Tibial nerve (tissue), 3 donors: ENCODE measurements around the gene NUDT4B.
"Not testable (repeated sequence)": the region's sequence is repeated elsewhere in the genome, so short reads cannot be mapped to it uniquely, and the experiment has no call there.

Source experiments
- POLR2A ChIP-seq, 2 donors: fragments of 450-650 bp; IDR thresholded peaks; one replicate each; pipeline ENCODE4 v1.6.1; 2017; ENCODE audit warnings: antibody characterized with exemption in 2 of 2, mild to moderate bottlenecking in 2 of 2, moderate library complexity in 2 of 2
- TF ChIP-seq, protein P1 (sequence below), 5 experiments: fragments of 200-600 bp in 3 of 5; fragments of 450-650 bp in 2 of 5; sonication (generic) in 3 of 5; IDR thresholded peaks; one replicate each; pipeline ENCODE4 v1.5.1; 2016 to 2019; ENCODE audit warnings: antibody characterized with exemption in 5 of 5, mild to moderate bottlenecking in 3 of 5, moderate library complexity in 2 of 5

- not testable (repeated sequence) for TF ChIP-seq POLR2A (IDR thresholded peaks at IDR 0.05)
- TF ChIP-seq, protein P1, sequence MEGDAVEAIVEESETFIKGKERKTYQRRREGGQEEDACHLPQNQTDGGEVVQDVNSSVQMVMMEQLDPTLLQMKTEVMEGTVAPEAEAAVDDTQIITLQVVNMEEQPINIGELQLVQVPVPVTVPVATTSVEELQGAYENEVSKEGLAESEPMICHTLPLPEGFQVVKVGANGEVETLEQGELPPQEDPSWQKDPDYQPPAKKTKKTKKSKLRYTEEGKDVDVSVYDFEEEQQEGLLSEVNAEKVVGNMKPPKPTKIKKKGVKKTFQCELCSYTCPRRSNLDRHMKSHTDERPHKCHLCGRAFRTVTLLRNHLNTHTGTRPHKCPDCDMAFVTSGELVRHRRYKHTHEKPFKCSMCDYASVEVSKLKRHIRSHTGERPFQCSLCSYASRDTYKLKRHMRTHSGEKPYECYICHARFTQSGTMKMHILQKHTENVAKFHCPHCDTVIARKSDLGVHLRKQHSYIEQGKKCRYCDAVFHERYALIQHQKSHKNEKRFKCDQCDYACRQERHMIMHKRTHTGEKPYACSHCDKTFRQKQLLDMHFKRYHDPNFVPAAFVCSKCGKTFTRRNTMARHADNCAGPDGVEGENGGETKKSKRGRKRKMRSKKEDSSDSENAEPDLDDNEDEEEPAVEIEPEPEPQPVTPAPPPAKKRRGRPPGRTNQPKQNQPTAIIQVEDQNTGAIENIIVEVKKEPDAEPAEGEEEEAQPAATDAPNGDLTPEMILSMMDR (IDR thresholded peaks at IDR 0.05) = not testable (repeated sequence)
Measured at GRCh38 chr1:148743200-148743599, 5.4 kb upstream of the NUDT4B start.
